T follicular helper cell (primary cell): ENCODE data around the gene FER.
"Not testable (repeated sequence)": the region's sequence is repeated elsewhere in the genome, so short reads cannot be mapped to it uniquely, and the experiment has no call there.

Experiments
- DNase-seq: peaks from one replicate; pipeline ENCODE4 v3.0.0-alpha.2; 2020; ENCODE audit warnings: low read depth

The FER gene

DNA sequence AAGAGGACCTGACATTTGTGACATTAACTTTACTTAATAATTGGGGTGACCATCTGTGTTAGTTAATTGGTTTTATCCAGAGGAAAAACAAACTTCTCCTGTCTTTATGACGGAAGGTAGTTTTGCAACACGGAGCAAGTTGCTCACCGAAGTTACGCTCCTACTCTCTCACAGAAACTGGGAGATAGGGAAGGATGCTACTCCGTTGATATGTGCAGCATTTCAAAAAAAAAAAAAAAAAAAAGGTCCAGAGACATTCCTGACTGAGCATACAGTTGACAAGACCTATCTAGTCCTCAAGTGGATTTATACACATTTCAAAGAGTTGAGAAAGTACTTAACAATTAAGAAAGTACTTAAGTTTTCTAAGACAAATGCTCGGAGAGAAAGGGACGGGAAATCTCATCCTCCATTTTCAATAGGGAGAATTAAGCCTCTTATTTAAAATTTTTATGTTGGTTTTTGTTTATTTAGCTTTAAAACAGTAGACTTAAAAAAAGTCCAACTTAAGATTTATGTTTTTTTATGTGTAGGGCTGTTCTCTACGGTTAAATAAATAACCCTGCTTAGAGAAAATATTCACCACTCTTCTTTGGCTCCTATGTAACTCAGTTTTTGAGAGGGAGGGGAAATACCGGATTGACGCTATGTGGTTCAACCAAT is 455 bp upstream of the FER start:
- DNase-seq: no peak

- peak; percentile 96 for DNase-seq
These were observed 867 bp downstream of the FER start for GRCh38 chr5:108748401-108749127.

GRCh38 chr5:108749128-108749861 is 1.6 kb downstream of the FER start:
- peak; percentile 47 for DNase-seq

DNA sequence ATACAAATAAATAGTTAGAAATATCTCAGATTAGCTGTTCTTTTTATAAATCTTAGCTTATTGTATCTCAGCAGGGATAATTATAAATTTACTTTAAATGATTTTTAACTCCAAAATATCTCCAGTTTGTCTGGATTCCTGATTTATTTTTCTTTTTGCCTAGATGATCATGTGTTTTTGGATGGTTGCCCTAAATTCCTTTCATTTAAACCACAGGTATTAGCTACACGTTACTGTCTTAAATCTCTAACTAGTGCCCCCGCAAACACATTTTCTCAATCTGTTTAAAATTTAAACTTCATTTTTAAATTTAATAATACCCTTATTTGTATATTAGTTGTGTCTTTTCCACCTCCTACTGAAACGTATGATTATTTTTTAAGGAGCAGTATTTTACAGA is 5.6 kb downstream of the FER start:
- DNase-seq: no peak

GRCh38 chr5:108753877-108754276 is 6.2 kb downstream of the FER start:
- DNase-seq: no peak

DNA sequence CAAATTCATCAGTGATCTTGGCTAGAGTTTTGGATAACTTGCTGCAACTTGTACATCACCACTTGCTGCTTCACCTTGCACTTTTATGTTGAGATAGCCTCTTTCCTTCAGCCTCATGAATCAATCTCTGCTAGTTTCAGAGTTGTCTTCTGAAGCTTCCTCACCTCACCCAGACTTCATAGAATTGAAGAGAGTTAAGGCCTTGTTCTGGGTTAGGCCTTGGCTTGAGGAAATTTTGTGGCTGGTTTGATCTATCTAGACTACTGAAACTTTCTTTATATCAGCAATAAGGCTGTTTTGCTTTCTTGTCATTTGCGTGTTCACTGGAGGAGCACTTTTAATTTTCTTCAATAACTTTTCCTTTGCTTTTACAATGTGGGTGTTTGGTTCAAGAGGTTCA is 12.8 kb downstream of the FER start:
- no peak for DNase-seq

GRCh38 chr5:108762660-108763059 is 15.0 kb downstream of the FER start:
- DNase-seq: no peak

- DNase-seq: no peak
These were observed 15.7 kb downstream of the FER start for GRCh38 chr5:108763222-108763916.

DNA sequence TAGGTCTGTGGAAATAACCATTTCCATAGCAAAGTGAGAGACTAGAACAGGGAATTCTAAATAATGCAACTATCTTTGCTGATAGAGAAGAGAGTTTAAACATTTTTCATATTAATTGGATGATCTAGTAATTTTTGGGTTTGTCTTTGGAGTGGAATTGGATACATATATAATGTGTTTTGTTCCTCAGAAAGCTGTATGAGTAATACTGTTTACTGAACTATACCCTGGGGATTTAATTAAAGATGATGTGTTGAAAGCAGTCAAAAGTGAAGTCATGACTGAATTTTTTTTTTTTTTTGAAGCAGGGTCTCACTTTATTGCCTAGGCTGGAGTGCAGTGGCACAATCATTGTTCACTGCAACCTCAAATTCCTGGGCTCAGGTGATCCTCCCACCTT is 17.9 kb downstream of the FER start:
- no peak for DNase-seq

GRCh38 chr5:108766916-108767315 is 19.2 kb downstream of the FER start:
- DNase-seq: not testable (repeated sequence)

DNA sequence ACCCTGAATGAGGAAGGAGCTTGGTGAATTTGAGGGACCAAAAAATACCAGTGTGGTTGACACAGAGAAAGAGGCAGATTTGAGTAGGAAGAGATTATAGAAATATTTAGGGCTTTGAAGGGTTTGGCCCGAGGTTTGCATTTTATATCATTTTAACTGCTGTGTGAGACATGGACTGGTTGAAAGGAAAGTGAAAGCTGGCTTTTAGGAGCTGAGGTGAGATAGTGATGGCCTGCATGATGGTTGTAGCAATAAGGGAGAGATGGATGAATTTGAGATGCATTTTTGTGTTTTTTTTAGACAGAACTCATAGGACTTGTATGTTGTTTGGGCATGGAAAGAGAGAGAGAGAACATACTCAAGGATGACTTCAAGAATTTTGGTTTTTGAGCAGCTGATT is 21.7 kb downstream of the FER start:
- no peak for DNase-seq

- DNase-seq: no peak
These were observed 24.9 kb downstream of the FER start for GRCh38 chr5:108772626-108773025.

DNA sequence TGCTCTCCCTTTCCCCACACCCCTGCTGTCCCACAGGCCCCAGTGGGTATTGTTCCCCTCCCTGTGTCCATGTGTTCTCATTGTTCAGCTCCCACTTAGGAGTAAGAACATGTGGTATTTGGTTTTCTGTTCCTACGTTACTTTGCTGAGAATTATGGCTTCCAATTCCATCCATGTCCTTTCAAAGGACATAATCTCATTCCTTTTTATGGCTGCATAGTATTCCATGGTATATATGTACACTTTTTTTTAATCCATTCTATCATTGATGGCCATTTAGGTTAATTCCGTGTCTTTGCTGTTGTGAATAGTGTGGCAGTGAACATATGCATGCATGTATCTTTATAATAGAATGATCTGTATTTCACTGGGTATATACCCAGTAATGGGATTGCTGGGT is 25.6 kb downstream of the FER start:
- no peak for DNase-seq

- not testable (repeated sequence) for DNase-seq
These were observed 26.4 kb downstream of the FER start for GRCh38 chr5:108774079-108774478.

DNA sequence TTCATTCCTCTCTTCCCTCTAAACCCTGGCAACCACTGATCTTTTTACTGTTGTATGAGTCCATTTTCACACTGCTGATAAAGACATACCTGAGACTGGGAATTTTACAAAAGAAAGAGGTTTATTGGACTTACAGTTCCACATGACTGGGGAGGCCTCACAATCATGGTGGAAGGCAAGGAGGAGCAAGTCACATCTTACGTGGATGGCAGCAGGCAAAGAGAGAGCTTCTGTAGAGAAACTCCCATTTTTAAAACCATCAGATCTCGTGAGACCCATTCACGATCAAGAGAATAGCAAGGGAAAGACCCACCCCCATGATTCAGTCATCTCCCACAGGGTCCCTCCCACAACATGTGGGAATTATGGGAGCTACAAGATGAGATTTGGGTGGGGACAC is 29.9 kb downstream of the FER start:
- DNase-seq: not testable (repeated sequence)

DNA sequence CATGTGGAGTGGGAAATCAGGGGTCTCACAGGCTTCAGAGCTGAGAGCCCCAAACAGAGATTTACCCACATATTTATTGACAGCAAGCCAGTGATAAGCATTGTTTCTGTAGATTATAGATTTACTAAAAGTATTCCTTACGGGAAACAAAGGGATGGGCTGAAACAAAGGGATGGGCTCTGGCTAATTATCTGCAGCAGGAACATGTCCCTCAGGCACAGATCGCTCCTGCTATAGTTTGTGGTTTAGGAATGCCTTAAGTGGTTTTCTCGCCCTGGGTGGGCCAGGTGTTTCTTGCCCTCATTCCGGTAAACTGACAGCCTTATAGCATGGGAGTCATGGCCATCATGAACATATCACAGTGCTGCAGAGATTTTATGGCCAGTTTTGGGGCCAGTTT is 36.9 kb downstream of the FER start:
- not testable (repeated sequence) for DNase-seq

- DNase-seq: no peak
These were observed 39.2 kb downstream of the FER start for GRCh38 chr5:108786806-108787483.

DNA sequence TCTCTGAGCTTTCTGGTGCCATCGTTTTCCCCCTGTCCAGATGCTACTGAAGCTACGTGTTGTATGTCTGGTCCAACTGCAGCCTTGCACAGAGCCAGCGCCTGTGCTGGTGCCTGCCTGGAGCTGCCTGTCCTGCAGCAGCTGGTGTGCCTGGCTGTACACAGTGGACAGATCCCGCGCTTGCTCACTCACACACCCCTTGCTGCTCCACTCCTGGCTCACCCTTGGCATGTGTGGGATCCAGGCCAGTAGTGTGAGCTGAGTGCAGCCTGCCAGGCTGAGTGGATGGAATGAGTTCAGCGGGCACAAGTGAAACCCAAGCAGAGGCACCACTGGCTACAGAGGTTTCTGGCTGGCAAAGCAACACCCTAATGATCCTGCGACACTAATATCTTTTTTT is 40.4 kb downstream of the FER start:
- DNase-seq: no peak

- DNase-seq: no peak
These were observed 45.5 kb downstream of the FER start for GRCh38 chr5:108793207-108793606.

DNA sequence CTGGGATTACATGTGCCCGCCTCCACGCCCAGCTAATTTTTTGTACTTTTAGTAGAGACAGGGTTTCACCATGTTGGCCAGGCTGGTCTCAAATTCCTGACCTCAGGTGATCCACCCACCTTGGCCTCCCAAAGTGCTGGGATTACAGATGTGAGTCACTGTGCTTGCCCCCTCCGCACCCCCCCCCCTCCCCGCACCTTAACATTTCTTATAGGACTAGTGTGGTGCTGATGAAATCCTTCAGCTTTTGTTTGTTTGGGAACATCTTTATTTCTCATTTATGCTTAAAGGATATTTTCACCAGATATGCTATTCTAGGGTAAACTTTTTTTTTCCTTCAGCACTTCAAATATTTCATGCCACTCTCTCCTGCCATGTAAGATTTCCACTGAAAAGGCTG is 46.7 kb downstream of the FER start:
- DNase-seq: not testable (repeated sequence)

DNA sequence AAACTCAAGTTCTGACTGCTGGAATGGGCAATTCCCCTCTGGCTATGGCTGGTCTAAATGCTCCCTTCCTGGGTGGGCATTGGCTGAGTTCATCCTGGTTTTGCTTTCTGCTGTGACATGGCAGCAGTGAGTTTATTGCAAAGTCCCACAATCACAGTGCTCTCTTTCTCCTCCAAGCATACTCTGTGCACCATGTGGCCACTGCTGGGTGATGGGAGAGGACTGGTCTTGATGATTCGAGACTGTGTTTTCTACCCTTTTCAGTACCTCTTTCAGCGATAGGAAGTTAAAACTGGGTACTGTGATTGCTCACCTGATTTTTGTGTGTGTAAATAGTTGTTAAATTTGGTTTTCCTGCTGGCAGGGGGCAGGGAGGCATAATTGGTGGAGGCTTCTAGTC is 49.7 kb downstream of the FER start:
- DNase-seq: no peak

- DNase-seq: no peak
These were observed 50.3 kb downstream of the FER start for GRCh38 chr5:108797986-108798385.
